NCI-H345 treated with DMSO at 0.1 percent for 48 hours (cell line): Measurements from ENCODE around the gene MAK.
"Not testable (repeated sequence)": the region's sequence is repeated elsewhere in the genome, so short reads cannot be mapped to it uniquely, and the experiment has no call there.

ENCODE experiments used
- DNase-seq: peaks from one replicate; lab custom pipeline; 2025; ENCODE audit not compliant: unreplicated experiment; lab: John Stamatoyannopoulos, UW

Gene MAK

DNA sequence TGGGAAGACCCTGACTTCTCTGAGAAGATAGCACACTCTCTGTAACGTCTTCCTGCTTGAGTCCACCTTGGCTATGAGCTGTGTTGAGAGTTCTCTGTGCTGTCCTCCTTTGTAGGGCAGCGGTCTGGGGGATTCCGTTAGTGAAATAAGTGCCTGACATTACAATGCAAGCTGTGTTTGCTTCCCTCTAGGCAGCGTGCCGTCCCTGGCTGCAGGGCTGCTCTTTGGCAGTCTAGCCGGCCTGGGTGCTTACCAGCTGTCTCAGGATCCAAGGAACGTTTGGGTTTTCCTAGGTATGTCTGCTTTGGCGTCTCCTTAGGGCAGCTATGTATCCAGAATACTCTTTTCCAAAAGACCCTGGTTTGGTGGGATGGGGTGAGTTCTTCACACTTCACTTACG, 112.6 kb downstream of the MAK start:
- DNase-seq: no peak

DNA sequence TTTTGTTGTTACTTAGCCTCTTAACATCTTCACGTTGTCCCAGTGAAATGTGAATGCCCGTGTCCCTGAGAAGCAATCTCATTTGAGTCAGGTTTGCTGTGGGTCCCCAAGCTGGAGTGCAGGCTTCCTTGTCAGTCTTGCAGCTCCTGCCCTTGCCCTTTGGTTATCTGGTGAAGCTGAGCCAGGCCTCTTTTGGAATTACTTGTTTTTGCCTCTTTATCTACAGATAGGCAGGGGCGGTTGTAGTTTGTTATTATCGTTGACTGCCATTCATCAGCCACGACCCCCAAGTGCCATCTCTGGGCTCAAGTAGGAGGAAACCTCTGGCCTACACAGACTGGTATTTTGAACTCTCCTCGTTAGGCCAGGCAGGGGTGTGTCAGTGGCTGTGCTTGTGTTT, 113.3 kb downstream of the MAK start:
- DNase-seq: no peak

DNA sequence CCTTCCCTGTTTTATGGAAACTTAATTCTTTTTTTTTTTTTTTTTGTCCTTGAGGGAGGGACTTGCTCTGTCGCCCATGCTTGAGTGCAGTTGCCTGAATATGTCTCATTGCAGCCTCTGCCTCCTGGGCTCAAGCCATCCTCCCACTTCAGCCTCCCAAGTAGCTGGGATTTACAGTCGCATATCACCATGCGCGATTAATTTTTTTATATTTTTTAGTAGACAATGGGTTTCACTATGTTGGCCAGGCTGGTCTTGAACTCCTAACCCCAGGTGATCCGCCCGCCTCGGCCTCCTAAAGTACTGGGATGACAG, 114.8 kb downstream of the MAK start:
- DNase-seq: no peak

DNA sequence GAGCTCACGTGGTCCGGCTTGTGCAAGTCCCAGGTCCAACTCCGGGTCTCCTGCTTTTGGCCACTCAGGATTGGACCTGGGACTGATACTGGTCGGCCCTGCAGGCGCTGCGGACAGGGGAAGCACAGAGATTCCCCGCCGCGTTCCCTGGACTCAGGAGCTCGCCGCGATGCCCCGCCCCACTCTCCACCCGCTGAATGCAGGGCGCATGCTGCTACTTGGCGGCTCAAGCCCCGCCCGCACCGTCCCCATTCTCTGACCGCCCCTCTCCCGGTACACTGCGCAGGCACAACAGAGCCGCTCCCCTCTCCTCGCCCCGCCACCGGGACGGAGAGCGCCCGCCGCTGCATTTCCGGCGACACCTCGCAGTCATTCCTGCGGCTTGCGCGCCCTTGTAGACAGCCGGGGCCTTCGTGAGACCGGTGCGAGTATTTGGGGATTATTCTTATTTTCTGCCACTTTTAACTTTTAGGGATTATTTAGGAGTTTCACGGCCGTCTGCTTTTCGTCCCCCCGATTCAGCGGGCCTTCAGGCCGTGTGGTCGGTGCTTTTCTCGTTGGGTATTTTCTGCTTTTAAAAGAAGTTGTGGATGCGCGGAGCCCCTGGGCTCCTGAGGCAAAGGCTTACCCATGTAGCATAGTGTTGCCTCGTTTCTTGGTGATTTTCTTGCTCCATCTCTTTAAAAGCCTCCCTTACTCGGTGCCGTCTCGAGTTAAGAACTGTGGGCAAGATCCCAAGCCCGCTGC, 115.3 kb downstream of the MAK start, which contains the start of gene TMEM14C:
Gene TMEM14C (plus strand): TSS at position 251 of the 747 bp plus-strand sequence. CDS start 1,544 bp downstream, outside the sequence.
- peak; percentile 1 for DNase-seq

DNA sequence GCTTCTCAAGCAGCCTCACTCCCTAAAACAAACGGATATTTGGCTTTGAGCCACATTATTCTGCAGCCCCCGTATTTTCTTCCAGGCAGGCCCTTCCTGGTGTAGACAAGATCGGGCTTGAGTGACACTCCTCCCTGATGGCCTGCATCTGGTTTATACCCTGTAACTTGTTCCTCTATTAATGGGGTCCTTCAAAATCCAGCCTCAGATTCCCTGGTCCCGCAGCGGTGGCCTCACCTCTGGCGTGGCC, 115.8 kb downstream of the MAK start:
- no peak for DNase-seq

DNA sequence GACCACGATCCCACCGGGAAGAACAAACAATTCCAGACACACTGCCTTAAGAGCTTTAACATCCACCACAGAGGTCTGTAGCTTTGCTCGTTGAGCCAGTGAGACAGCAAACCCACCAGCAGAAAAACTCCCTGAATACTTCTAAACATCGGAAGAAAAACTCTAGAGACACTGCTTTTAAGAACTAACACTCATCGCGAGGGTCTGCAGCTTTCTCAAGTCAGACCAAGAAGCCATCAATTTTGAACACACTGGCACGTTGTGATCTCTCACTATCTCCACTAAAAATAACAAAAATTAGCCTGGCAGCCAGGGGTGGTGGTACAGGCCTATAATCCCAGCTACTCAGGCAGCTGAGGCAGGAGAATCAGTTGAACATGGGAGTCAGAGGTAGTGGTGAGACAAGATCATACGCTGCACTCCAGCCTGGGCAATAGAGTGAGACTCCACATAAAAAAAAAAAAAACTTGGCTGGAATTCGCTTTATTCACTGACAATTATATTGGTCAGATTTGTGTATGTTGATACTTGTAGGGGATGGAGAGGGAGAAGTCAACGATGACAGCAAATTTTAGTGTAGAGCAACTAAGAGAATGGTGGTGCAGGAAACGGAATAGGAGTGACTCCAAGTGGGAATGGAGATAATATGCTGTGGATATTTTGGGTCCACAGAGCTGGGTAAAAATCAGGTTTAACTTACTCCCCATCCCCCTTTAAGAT, 116.3 kb downstream of the MAK start:
- DNase-seq: no peak

DNA sequence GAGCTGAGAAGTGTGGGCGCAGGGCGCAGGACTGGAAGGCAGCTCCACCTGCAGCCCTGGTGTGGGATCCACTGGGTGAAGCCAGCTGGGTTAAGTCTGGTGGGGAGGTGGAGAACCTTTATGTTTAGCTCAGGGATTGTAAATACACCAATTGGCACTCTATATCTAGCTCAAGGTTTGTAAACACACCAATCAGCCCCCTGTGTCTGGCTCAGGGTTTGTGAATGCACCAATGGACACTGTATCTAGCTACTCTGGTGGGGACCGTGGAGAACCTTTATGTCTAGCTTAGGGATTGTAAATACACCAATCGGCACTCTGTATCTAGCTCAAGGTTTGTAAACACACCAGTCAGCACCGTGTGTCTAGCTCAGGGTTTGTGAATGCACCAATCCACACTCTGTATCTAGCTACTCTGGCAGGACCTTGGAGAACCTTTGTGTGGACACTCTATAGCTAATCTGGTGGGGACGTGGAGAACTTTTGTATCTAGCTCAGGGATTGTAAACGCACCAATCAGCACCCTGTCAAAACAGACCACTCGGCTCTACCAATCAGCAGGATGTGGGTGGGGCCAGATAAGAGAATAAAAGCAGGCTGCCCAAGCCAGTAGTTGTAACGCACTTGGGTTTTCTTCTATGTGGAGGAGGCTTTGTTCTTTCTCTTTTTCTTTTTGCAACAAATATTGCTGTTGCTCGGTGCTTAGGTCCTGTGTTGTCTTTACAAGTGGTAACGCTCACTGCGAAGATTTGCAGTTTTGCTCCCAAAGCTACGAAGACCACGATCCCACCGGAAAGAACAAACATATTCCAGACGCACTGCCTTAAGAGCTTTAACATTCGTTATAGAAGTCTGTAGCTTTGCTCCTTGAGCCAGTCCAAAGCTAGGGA, 117.1 kb downstream of the MAK start:
- DNase-seq: not testable (repeated sequence)

DNA sequence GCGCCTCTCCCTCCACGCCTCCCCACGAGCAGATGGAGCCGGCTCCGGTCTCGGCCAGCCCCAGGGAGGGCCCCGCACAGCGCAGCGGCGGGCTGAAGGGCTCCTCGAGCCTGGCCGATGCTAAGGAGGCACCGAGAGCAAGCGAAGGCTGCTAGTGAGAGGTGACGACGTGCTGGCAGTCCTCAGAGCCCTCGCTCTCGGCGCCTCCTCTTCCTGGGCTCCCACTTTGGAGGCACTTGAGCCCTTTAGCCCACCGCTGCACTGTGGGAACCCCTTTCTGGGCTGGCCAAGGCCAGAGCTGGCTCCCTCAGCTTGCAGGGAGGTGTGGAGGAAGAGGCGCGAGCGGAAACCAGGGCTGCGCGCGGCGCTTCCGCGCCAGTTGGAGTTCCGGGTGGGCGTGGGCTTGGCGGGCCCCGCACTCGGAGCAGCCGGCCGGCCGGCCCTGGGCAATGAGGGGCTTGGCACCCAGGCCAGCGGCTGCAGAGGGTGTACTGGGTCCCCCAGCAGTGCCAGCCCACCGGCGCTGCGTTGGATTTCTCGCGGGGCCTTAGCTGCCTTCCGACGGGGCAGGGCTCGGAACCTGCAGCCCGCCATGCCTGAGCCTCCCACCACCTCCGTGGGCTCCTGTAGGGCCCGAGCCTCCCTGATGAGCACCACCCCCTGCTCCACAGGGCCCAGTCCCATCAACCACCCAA, 117.9 kb downstream of the MAK start:
- DNase-seq: no peak

DNA sequence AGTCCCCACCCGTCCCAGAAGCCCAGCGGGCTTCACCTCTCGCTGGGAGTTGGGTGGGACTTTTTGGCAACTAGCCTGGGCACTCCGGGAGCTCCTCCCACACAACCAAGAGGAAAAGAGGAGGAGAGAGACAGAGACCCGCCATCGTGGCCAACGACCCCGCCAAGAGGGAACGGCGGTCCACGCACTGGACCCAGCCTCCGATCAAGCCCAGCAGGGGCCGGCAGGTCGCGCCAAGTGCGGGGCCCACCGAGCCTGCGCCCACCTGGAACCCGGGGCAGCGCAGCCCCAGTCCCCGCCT, 118.4 kb downstream of the MAK start:
- no peak for DNase-seq

DNA sequence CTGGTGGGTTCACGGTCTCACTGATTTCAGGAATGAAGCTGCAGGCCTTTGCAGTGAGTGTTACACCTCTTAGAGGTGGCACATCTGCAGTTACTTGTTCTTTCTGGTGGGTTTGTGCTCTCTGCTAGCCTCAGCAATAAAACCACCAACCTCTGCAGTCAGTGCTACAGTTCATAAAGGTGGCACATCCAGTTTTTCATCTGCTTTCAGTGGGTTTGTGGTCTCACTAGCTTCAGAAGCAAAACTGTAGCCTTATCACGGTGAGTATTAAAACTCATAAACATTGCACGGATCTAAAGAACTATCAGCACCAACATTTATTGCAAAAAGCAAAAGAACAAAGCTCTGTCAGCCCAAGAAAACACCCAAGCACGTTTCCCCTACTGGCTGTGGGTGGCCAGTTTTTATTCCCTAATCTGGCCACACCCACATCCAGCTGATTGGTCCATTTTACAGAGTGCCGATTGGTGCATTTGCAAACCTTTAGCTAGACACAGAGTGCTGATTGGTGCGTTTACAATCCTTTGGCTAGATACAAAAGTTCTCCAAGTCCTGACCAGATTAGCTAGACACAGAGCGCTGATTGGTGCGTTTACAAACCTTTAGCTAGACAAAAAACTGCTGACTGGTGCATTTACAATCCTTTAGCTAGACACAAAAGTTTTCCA, 118.9 kb downstream of the MAK start:
- no peak for DNase-seq

DNA sequence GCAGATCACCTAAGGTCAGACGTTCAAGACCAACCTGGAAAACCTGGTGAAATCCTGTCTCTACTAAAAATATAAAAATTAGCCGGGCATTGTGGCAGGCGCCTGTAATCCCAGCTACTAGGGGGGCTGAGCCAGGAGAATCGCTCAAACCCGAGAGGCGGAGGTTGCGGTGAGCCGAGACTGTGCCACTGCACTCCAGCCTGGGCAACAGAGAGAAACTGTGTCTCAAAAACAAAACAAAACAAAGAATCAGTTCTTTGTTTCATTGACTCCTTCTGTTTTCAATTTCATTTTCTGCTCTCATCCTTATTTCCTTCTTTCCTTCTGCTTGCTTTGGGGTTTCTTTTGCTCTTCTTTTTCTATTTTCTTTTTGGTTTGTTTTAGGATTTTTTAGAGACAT, 124.4 kb downstream of the MAK start:
- DNase-seq: no peak
